Tibial artery (tissue), 4 donors: ENCODE results near the gene PHF21A.

Experiments used
- DNase-seq, 2 donors: peaks; one replicate each; pipeline ENCODE4 v3.0.0-alpha.2; 2019
- H3K27ac ChIP-seq, 2 donors: fragments of 200-600 bp; sonication (generic) in 1 of 2; 1 replicate in 1 of 2; 2 replicates in 1 of 2; pipeline ENCODE4 v1.5.1; 2018 to 2019; ENCODE audit warnings: mild to moderate bottlenecking in 1 of 2
- H3K27me3 ChIP-seq, 2 donors: fragments of 200-600 bp; sonication (generic) in 1 of 2; one replicate each; pipeline versions ENCODE4 v1.5.1 to v1.6.0; 2016 to 2019
- H3K36me3 ChIP-seq, 3 donors: fragments of 200-600 bp; sonication (generic) in 2 of 3; one replicate each; pipeline ENCODE4 v1.5.1; 2016 to 2019; ENCODE audit warnings: mild to moderate bottlenecking in 2 of 3
- H3K4me1 ChIP-seq, 4 donors: fragments of 200-600 bp; sonication (generic) in 2 of 4; 1 replicate in 3 of 4; 2 replicates in 1 of 4; pipeline ENCODE4 v1.5.1; 2016 to 2019
- H3K4me3 ChIP-seq, 2 donors: fragments of 200-600 bp; sonication (generic) in 1 of 2; 1 replicate in 1 of 2; 2 replicates in 1 of 2; pipeline ENCODE4 v1.5.1; 2018 to 2019; ENCODE audit warnings: mild to moderate bottlenecking in 2 of 2
- H3K9me3 ChIP-seq, 3 donors: fragments of 200-600 bp; sonication (generic) in 1 of 3; one replicate each; pipeline ENCODE4 v1.5.1; 2016 to 2019
- CTCF ChIP-seq, 2 experiments: fragments of 200-600 bp in 1 of 2; fragments of 450-650 bp in 1 of 2; IDR thresholded peaks; one replicate each; pipeline ENCODE4 v1.5.1; 2017 to 2019; ENCODE audit warnings: antibody characterized with exemption in 2 of 2, mild to moderate bottlenecking in 1 of 2, moderate library complexity in 1 of 2
- intact Hi-C: fragments of 100-400 bp; cut with DNase I; formaldehyde crosslinking; loops from one replicate; pipeline ENCODE4 v1.15.0; 2023; ENCODE audit warnings: low total_unique reads

Gene PHF21A

GRCh38 chr11:46116007-46116711, 5.1 kb downstream of the PHF21A start:
- peak overlapping the region in 1 of 2 donors; percentile 42 for H3K27ac ChIP-seq
- intact Hi-C loops = no loop called here

DNA sequence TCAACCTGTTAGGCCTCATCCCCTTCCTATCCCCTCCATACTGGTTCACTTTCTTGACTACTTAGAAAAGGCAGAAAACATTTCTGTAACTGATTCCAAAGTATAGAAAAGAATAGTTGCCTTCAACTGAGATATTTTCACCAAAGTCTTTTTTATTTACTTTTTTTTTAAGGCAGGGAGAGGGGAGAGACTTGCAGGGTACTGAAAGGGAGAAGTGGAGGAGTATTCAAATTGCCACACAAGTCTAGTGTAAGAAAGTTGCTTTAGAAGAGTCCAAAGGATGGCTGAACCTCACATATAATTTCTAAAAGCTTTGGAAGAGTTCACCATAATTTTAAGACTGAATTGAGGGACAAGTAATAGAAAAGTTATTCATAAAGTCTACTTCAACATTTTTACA, 6.3 kb downstream of the PHF21A start:
- peak overlapping the region in 1 of 2 donors; percentile 42 for H3K27ac ChIP-seq
- intact Hi-C loops = no loop called here

More at GRCh38 chr11:46116007-46116711, 5.1 kb downstream of the PHF21A start:
- Histone ChIP-seq H3K36me3 (no peaks in the 10 kb centered on the region), H3K4me3 (no peak overlapping the region), H3K9me3 (no peaks in the 10 kb centered on the region), H3K4me1 (peaks cover 0 to 55% (median 16%) of the 10 kb centered on the region in 4 donors), H3K27me3 (no peaks in the 10 kb centered on the region)
- DNase-seq = no peak
- TF ChIP-seq CTCF (IDR thresholded peaks at IDR 0.05) = no peak

DNA sequence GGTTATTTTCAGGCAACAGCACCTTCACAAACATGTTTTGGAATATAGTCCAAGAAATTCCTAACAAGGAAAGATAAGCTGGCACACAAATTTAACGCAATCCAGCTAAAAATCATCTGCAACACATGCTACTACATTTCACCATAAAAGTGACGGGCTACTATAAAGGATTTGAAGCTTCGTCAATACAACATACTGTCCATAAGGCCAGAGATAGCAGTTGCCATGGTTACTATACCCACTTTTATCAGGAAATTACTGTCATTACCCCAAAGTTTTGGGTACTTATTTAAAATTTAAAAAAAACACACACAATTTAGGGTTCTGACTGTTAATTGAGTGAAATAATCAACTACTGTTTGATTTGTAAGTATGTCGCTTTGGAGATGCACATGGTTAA, 6.9 kb downstream of the PHF21A start:
- Histone ChIP-seq H3K4me1 (peaks cover 0 to 55% (median 16%) of the 10 kb centered on the region in 4 donors), H3K27ac (no peak overlapping the region), H3K27me3 (no peaks in the 10 kb centered on the region), H3K4me3 (no peak overlapping the region), H3K36me3 (no peaks in the 10 kb centered on the region), H3K9me3 (no peaks in the 10 kb centered on the region)
- TF ChIP-seq CTCF (IDR thresholded peaks at IDR 0.05) = no peak
- intact Hi-C loops = no loop called here
- DNase-seq = no peak

More for the DNA sequence above, 6.3 kb downstream of the PHF21A start:
- H3K36me3 ChIP-seq = no peaks in the 10 kb centered on the region
- no peak for TF ChIP-seq CTCF (IDR thresholded peaks at IDR 0.05)
- no peaks in the 10 kb centered on the region for H3K27me3 ChIP-seq
- DNase-seq = no peak
- H3K4me3 ChIP-seq = no peak overlapping the region
- no peaks in the 10 kb centered on the region for H3K9me3 ChIP-seq
- H3K4me1 ChIP-seq = peaks cover 0 to 55% (median 16%) of the 10 kb centered on the region in 4 donors

DNA sequence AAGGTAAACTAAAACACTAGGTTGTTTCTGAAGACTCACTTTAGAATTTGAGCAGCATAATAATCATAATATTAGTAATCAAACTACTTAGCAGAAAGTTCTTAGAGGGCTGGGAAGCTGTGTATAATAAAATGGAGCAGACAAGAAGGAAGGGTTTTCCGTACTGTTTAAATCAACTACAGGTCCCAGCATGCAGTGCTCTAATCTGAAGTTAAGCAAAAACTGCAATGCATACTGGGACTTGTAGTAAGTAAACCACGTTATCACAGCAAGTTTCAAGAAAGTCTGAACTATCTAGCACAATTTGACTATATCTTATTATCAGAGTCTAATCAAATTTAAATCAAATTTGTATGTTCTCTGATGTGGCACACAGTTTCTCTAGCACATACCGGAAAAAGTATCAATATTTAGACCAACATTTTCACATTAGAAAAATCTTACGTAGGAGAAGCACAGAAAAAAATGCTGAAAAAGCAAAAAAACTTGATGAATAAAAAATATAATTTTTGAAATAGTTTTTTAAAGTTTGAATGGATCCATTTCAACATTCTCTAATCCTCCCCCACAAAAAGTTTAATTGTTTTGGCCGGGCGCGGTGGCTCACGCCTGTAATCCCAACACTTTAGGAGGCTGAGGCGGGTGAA, 8.2 kb downstream of the PHF21A start:
- TF ChIP-seq CTCF (IDR thresholded peaks at IDR 0.05) = no peak
- no peak for DNase-seq
- no peaks in the 10 kb centered on the region for H3K27me3 ChIP-seq
- H3K27ac ChIP-seq = no peak overlapping the region
- no peak overlapping the region for H3K4me3 ChIP-seq
- intact Hi-C loops = no loop called here
- peaks cover 0 to 47% (median 13%) of the 10 kb centered on the region in 4 donors for H3K4me1 ChIP-seq
- no peaks in the 10 kb centered on the region for H3K9me3 ChIP-seq
- no peaks in the 10 kb centered on the region for H3K36me3 ChIP-seq

GRCh38 chr11:46108751-46109150, 12.5 kb downstream of the PHF21A start:
- Histone ChIP-seq H3K27ac (no peak overlapping the region), H3K36me3 (no peaks in the 10 kb centered on the region), H3K4me1 (peaks cover 0 to 44% (median 8%) of the 10 kb centered on the region in 4 donors), H3K4me3 (no peak overlapping the region), H3K27me3 (no peaks in the 10 kb centered on the region), H3K9me3 (no peaks in the 10 kb centered on the region)
- TF ChIP-seq CTCF (IDR thresholded peaks at IDR 0.05) = no peak
- DNase-seq = no peak
- intact Hi-C loops = no loop called here
